DOHH2 (cell line): ENCODE measurements around the gene OXCT1.

ENCODE experiments used
- H3F3A ChIP-seq: fragments of 200-600 bp; sonication (generic), shearing (Covaris generic); 2 replicates; pipeline ENCODE4 v1.6.0; 2016; ENCODE audit warnings: antibody characterized with exemption, mild to moderate bottlenecking; ENCODE audit not compliant: control insufficient read depth, insufficient read depth
- H3K27ac ChIP-seq: fragments of 200-600 bp; sonication (generic); 2 replicates; pipeline ENCODE4 v1.5.1; 2014; ENCODE audit warnings: low read depth, mild to moderate bottlenecking, low read length, moderate library complexity
- H3K27me3 ChIP-seq: fragments of 200-600 bp; sonication (generic); 2 replicates; pipeline ENCODE4 v1.6.1; 2014; ENCODE audit warnings: mild to moderate bottlenecking, low read length, mixed read lengths; ENCODE audit not compliant: control insufficient read depth
- H3K36me3 ChIP-seq: fragments of 200-600 bp; sonication (generic); 2 replicates; pipeline ENCODE4 v1.6.1; 2014; ENCODE audit warnings: mild to moderate bottlenecking, low read length, moderate library complexity, mixed read lengths; ENCODE audit not compliant: control insufficient read depth
- H3K4me1 ChIP-seq: fragments of 200-600 bp; sonication (generic); 2 replicates; pipeline ENCODE4 v1.6.1; 2014; ENCODE audit warnings: mild to moderate bottlenecking, low read length, mixed read lengths; ENCODE audit not compliant: control insufficient read depth
- H3K4me2 ChIP-seq: fragments of 200-600 bp; sonication (generic); 2 replicates; pipeline ENCODE4 v1.6.0; 2014; ENCODE audit warnings: mild to moderate bottlenecking, low read length, moderate library complexity
- H3K4me3 ChIP-seq: fragments of 200-600 bp; sonication (generic); 2 replicates; pipeline ENCODE4 v1.5.1; 2014; ENCODE audit warnings: mild to moderate bottlenecking, low read length, mixed read lengths
- H3K79me2 ChIP-seq: fragments of 200-600 bp; sonication (generic); 2 replicates; pipeline ENCODE4 v1.6.1; 2014; ENCODE audit warnings: mild to moderate bottlenecking, low read length, mixed read lengths; ENCODE audit not compliant: control insufficient read depth
- H3K9me2 ChIP-seq: fragments of 200-600 bp; sonication (generic); replicated peaks from 2 replicates; pipeline ENCODE4 v1.6.1; 2014; ENCODE audit warnings: mild to moderate bottlenecking, low read length, mixed read lengths; ENCODE audit not compliant: control insufficient read depth
- H3K9me3 ChIP-seq: fragments of 200-600 bp; sonication (generic); 2 replicates; pipeline ENCODE4 v1.6.1; 2014; ENCODE audit warnings: antibody characterized with exemption, low read length, mixed read lengths; ENCODE audit not compliant: control insufficient read depth, insufficient read depth
- H4K20me1 ChIP-seq: fragments of 200-600 bp; sonication (generic); 2 replicates; pipeline ENCODE4 v1.6.0; 2014; ENCODE audit warnings: low read depth, mild to moderate bottlenecking, antibody characterized with exemption, low read length, moderate library complexity; ENCODE audit not compliant: control insufficient read depth, insufficient read depth
- CTCF ChIP-seq: fragments of 200-600 bp; sonication (generic); IDR thresholded peaks from one replicate; pipeline ENCODE4 v1.5.1; 2014; ENCODE audit warnings: antibody characterized with exemption, mild to moderate bottlenecking, low read depth, low read length; ENCODE audit not compliant: poor library complexity, severe bottlenecking
- EZH2phosphoT487 ChIP-seq: fragments of 200-600 bp; sonication (generic); IDR thresholded peaks from 2 replicates; pipeline ENCODE4 v1.6.1; 2017; ENCODE audit warnings: borderline replicate concordance, mild to moderate bottlenecking, antibody characterized with exemption, low read length, moderate library complexity, mixed read lengths

OXCT1 gene

GRCh38 chr5:41788941-41789368 is 81.3 kb downstream of the OXCT1 start:
- Histone ChIP-seq H4K20me1 (0 out of 2 replicates have a peak, but pooled peaks cover 3% of the 10 kb centered on the region), H3K4me2 (no peak overlapping the region), H3K4me1 (no peaks in the 10 kb centered on the region), H3K27ac (no peak overlapping the region), H3K9me3 (no peaks in the 10 kb centered on the region), H3K79me2 (no peaks in the 10 kb centered on the region), H3K36me3 (peaks cover 41% of the 10 kb centered on the region), H3K27me3 (no peaks in the 10 kb centered on the region), H3K9me2 (no peaks in the 10 kb centered on the region), H3F3A (no peaks in the 10 kb centered on the region), H3K4me3 (no peak overlapping the region)
- TF ChIP-seq CTCF (no peak), EZH2phosphoT487 (no peak)

GRCh38 chr5:41787265-41787664 is 83.0 kb downstream of the OXCT1 start:
- no peak for TF ChIP-seq EZH2phosphoT487
- no peak for TF ChIP-seq CTCF
- H3F3A ChIP-seq, result no peaks in the 10 kb centered on the region
- H3K9me3 ChIP-seq, result no peaks in the 10 kb centered on the region
- H3K27me3 ChIP-seq, result no peaks in the 10 kb centered on the region
- H3K79me2 ChIP-seq, result no peaks in the 10 kb centered on the region
- no peak overlapping the region for H3K4me3 ChIP-seq
- H3K4me2 ChIP-seq, result no peak overlapping the region
- H3K27ac ChIP-seq, result no peak overlapping the region
- no peaks in the 10 kb centered on the region for H3K9me2 ChIP-seq
- peaks cover 36% of the 10 kb centered on the region for H3K36me3 ChIP-seq
- no peaks in the 10 kb centered on the region for H3K4me1 ChIP-seq
- 0 out of 2 replicates have a peak, but pooled peaks cover 3% of the 10 kb centered on the region for H4K20me1 ChIP-seq

- TF ChIP-seq CTCF (no peak), EZH2phosphoT487 (no peak)
Measured at GRCh38 chr5:41785061-41785460, 85.2 kb downstream of the OXCT1 start.

More at GRCh38 chr5:41785061-41785460, 85.2 kb downstream of the OXCT1 start:
- no peak overlapping the region for H3K4me3 ChIP-seq
- H3K4me1 ChIP-seq, result no peaks in the 10 kb centered on the region
- H3K9me2 ChIP-seq, result no peaks in the 10 kb centered on the region
- no peak overlapping the region for H3K4me2 ChIP-seq
- no peaks in the 10 kb centered on the region for H3F3A ChIP-seq
- 0 out of 2 replicates have a peak, but pooled peaks cover 3% of the 10 kb centered on the region for H4K20me1 ChIP-seq
- H3K79me2 ChIP-seq, result no peaks in the 10 kb centered on the region
- H3K9me3 ChIP-seq, result no peaks in the 10 kb centered on the region
- H3K36me3 ChIP-seq, result peaks cover 31% of the 10 kb centered on the region
- H3K27me3 ChIP-seq, result no peaks in the 10 kb centered on the region
- H3K27ac ChIP-seq, result no peak overlapping the region
